Astrocyte (in vitro differentiated cells and primary cell): ENCODE results near the gene DBR1.

Experiments
- CTCF ChIP-seq: IDR thresholded peaks from 2 replicates; pipeline ENCODE4 v1.5.1; 2011; ENCODE audit warnings: low read depth, mild to moderate bottlenecking, inconsistent platforms, low read length, moderate library complexity; ENCODE audit not compliant: insufficient read depth
- EZH2 ChIP-seq: IDR thresholded peaks from 2 replicates; pipeline ENCODE4 v1.6.1; 2012; ENCODE audit warnings: mild to moderate bottlenecking, low read length, inconsistent platforms; ENCODE audit not compliant: insufficient read depth

- TF ChIP-seq CTCF (no peak), EZH2 (no peak)
Observed at GRCh38 chr3:138114988-138115971, 59.4 kb downstream of the DBR1 start, which contains the start of gene DZIP1L.
